Activated naive CD4-positive, alpha-beta T cell treated with anti-CD3 and anti-CD28 coated beads, Interleukin-2, amount 10 ng/mL, durations not matched to agents 7 days and 5 days (primary cell): ENCODE measurements around the gene TCHH.
A peak's percentile ranks its signal among the peaks of the same experiment; 100 is the strongest.

Experiments
- CTCF ChIA-PET: fragments of 350-600 bp; sonication (Branson Sonifier 250); formaldehyde crosslinking; loops from one replicate; lab custom pipeline; 2021; ENCODE audit warnings: antibody characterized with exemption; lab: Charles Lee
- DNase-seq: peaks from one replicate; pipeline ENCODE4 v3.0.0-alpha.2; 2020
- H3K27ac Mint-ChIP-seq: one replicate; pipeline ENCODE4 v1.8.0; 2021; ENCODE audit warnings: mild to moderate bottlenecking, moderate library complexity, mixed read lengths
- H3K27me3 Mint-ChIP-seq: one replicate; pipeline ENCODE4 v1.8.0; 2021; ENCODE audit warnings: mild to moderate bottlenecking, mixed read lengths
- H3K36me3 Mint-ChIP-seq: one replicate; pipeline ENCODE4 v1.8.0; 2021; ENCODE audit warnings: mixed read lengths
- H3K4me1 Mint-ChIP-seq: one replicate; pipeline ENCODE4 v1.8.0; 2021; ENCODE audit warnings: mixed read lengths
- H3K4me3 Mint-ChIP-seq: one replicate; pipeline ENCODE4 v1.8.0; 2021; ENCODE audit warnings: mild to moderate bottlenecking, moderate library complexity, mixed read lengths
- H3K9me3 Mint-ChIP-seq: one replicate; pipeline ENCODE4 v1.8.0; 2021; ENCODE audit warnings: mixed read lengths

Gene TCHH

GRCh38 chr1:152141971-152142584 is 26.8 kb upstream of the TCHH start:
- Mint-ChIP-seq H3K4me1 (no peaks in the 10 kb centered on the region), H3K27ac (no peak overlapping the region), H3K9me3 (peaks cover 3% of the 10 kb centered on the region), H3K36me3 (no peaks in the 10 kb centered on the region), H3K27me3 (peaks cover 9% of the 10 kb centered on the region), H3K4me3 (no peak overlapping the region)
- no peak for DNase-seq
- CTCF ChIA-PET = interaction anchor here (0.6 to 2.9 kb wide), 5 partner anchors 33 to 206 kb away, joined by 3 to 13 read pairs (median 3); no protein-coding TSS in a partner anchor

DNA sequence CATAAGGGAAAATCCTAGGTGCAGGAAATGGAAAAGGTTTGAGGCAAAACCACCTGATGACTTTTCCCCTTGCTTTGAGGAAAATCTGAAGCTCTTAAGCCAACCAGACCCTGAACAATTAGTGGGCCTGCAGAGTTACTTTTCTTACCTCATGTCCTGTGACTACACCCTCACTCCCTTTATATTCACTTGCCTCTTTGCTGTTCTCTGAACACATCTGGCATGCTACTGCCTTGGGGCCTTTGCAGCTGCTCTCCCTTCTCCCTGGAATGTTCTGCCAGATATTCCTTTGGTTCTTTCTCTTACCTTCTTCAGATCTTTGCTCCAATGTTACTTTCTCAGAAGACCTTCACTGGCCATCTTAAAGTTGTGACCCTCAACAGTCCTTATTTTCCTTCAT is 22.0 kb upstream of the TCHH start:
- Mint-ChIP-seq H3K4me1 (no peaks in the 10 kb centered on the region), H3K9me3 (no peaks in the 10 kb centered on the region), H3K4me3 (no peak overlapping the region), H3K27ac (no peak overlapping the region), H3K36me3 (no peaks in the 10 kb centered on the region), H3K27me3 (peaks cover 20% of the 10 kb centered on the region)
- DNase-seq = no peak
- CTCF ChIA-PET = interaction anchor here (1.8 to 2.0 kb wide), 2 partner anchors 48 to 84 kb away, joined by 6 to 8 read pairs; no protein-coding TSS in a partner anchor

GRCh38 chr1:152130186-152130585 is 14.9 kb upstream of the TCHH start:
- Mint-ChIP-seq H3K4me3 (no peak overlapping the region), H3K4me1 (peaks cover 5% of the 10 kb centered on the region), H3K36me3 (no peaks in the 10 kb centered on the region), H3K9me3 (no peaks in the 10 kb centered on the region), H3K27me3 (peaks cover 44% of the 10 kb centered on the region), H3K27ac (no peak overlapping the region)
- CTCF ChIA-PET = no interaction called here
- no peak for DNase-seq

DNA sequence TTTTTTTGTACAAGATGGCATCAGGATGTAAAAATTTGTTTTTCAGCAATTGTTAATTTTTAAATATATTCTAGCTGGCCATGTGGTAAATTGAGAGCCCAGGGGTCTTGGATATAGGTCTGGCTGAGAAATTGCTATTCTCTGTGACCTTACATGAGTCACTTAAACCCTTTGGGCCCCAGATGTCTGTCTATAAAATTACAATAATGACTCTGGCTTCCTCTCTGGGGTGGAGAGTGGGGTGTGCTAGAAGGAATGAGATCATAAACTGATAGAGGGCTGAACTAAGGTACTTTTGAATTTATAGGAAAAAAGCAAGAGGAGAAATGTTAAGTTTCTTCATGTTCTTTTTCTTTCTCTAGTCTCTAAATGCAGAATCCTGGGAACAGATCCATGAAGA is 12.4 kb upstream of the TCHH start:
- Mint-ChIP-seq H3K36me3 (no peaks in the 10 kb centered on the region), H3K9me3 (no peaks in the 10 kb centered on the region), H3K27me3 (peaks cover 57% of the 10 kb centered on the region), H3K4me3 (no peak overlapping the region), H3K4me1 (peaks cover 5% of the 10 kb centered on the region), H3K27ac (no peak overlapping the region)
- CTCF ChIA-PET = no interaction called here
- DNase-seq = no peak

- CTCF ChIA-PET = no interaction called here
- peaks cover 58% of the 10 kb centered on the region for H3K27me3 Mint-ChIP-seq
Observed at GRCh38 chr1:152125834-152126443, 10.7 kb upstream of the TCHH start.

DNA sequence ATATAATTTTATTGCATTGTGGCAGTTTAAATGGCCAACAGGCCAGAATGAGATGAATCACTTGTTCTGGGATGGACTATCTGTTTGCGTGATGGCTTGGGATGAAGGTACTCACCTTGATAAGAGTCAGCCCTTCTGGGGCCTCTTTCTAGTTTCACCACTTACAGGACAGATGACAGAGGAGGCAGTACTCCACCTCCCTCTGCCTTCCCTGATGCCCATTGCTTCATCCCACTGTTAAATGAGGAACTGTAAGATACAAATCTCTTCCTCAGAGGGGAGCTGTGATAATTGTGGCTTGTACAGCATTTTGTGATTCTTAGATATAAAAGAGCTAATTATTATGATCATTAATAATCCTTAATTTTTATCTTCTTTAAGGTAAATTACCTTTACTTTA is 3.7 kb upstream of the TCHH start:
- H3K36me3 Mint-ChIP-seq = no peaks in the 10 kb centered on the region
- CTCF ChIA-PET = no interaction called here
- no peak overlapping the region for H3K4me3 Mint-ChIP-seq
- DNase-seq = no peak
- H3K27me3 Mint-ChIP-seq = peaks cover 58% of the 10 kb centered on the region
- no peak overlapping the region for H3K27ac Mint-ChIP-seq
- H3K9me3 Mint-ChIP-seq = no peaks in the 10 kb centered on the region
- H3K4me1 Mint-ChIP-seq = no peaks in the 10 kb centered on the region

More at GRCh38 chr1:152125834-152126443, 10.7 kb upstream of the TCHH start:
- H3K27ac Mint-ChIP-seq = no peak overlapping the region
- H3K9me3 Mint-ChIP-seq = no peaks in the 10 kb centered on the region
- no peak overlapping the region for H3K4me3 Mint-ChIP-seq
- H3K4me1 Mint-ChIP-seq = peaks cover 5% of the 10 kb centered on the region
- no peak for DNase-seq
- H3K36me3 Mint-ChIP-seq = no peaks in the 10 kb centered on the region

GRCh38 chr1:152112885-152113432 is 2.3 kb downstream of the TCHH start:
- Mint-ChIP-seq H3K27me3 (peaks cover 35% of the 10 kb centered on the region), H3K4me3 (no peak overlapping the region), H3K27ac (no peak overlapping the region), H3K36me3 (no peaks in the 10 kb centered on the region), H3K9me3 (peaks cover 7% of the 10 kb centered on the region), H3K4me1 (peaks cover 4% of the 10 kb centered on the region)
- CTCF ChIA-PET = interaction anchor here (1.7 to 6.4 kb wide), 3 partner anchors 60 to 76 kb away, joined by 4 to 46 read pairs (median 19); no protein-coding TSS in a partner anchor
- DNase-seq = no peak

- no peak overlapping the region for H3K4me3 Mint-ChIP-seq
- no peak overlapping the region for H3K27ac Mint-ChIP-seq
- CTCF ChIA-PET = interaction anchor here (1.0 to 6.4 kb wide), 5 partner anchors 55 to 77 kb away, joined by 3 to 46 read pairs (median 3); no protein-coding TSS in a partner anchor
- peaks cover 34% of the 10 kb centered on the region for H3K27me3 Mint-ChIP-seq
- H3K9me3 Mint-ChIP-seq = peaks cover 7% of the 10 kb centered on the region
- peaks cover 3% of the 10 kb centered on the region for H3K36me3 Mint-ChIP-seq
- DNase-seq = peak; percentile 32
- H3K4me1 Mint-ChIP-seq = peaks cover 5% of the 10 kb centered on the region
Observed at GRCh38 chr1:152112101-152112884, 3.0 kb downstream of the TCHH start.

DNA sequence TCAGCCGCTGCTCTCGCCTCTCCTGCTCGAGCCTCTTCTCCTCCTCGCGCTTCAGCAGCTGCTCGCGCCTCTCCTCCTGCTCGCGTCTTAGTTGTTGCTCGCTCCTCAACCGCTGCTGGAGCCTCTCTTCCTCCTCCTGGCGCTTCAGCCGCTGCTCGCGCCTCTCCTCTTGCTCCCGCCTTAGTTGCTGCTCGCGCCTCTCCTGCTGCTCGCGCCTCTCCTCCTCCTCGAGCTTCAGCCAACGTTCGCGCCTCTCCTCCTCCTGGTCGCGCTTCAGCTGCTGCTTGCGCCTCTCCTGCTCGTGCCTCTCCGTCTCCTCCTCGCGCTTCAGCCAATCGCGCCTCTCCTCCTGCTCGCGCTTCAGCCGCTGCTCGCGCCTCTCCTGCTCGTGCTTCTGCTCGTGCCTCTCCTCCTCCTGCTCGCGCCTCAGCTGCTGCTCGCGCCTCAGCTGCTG is 3.7 kb downstream of the TCHH start:
- Mint-ChIP-seq H3K27me3 (peaks cover 26% of the 10 kb centered on the region), H3K27ac (no peak overlapping the region), H3K4me3 (no peak overlapping the region), H3K9me3 (peaks cover 7% of the 10 kb centered on the region), H3K36me3 (peaks cover 3% of the 10 kb centered on the region), H3K4me1 (peaks cover 5% of the 10 kb centered on the region)
- CTCF ChIA-PET = interaction anchor here (1.0 to 6.4 kb wide), 6 partner anchors 56 to 77 kb away, joined by 3 to 46 read pairs (median 6); no protein-coding TSS in a partner anchor
- DNase-seq = peak; percentile 49

GRCh38 chr1:152110860-152111514 is 4.3 kb downstream of the TCHH start:
- Mint-ChIP-seq H3K4me1 (peaks cover 5% of the 10 kb centered on the region), H3K36me3 (peaks cover 3% of the 10 kb centered on the region), H3K27ac (no peak overlapping the region), H3K9me3 (peaks cover 7% of the 10 kb centered on the region), H3K4me3 (no peak overlapping the region), H3K27me3 (peaks cover 23% of the 10 kb centered on the region)
- peak; percentile 52 for DNase-seq
- CTCF ChIA-PET = interaction anchor here (0.7 to 6.4 kb wide), 5 partner anchors 38 to 78 kb away, joined by 3 to 46 read pairs (median 8); no protein-coding TSS in a partner anchor

- Mint-ChIP-seq H3K9me3 (peaks cover 7% of the 10 kb centered on the region), H3K27ac (no peak overlapping the region), H3K4me1 (peaks cover 5% of the 10 kb centered on the region), H3K4me3 (no peak overlapping the region), H3K36me3 (peaks cover 3% of the 10 kb centered on the region), H3K27me3 (peaks cover 22% of the 10 kb centered on the region)
- CTCF ChIA-PET = interaction anchor here (0.6 to 6.4 kb wide), 6 partner anchors 39 to 348 kb away, joined by 3 to 46 read pairs (median 6); no protein-coding TSS in a partner anchor
- DNase-seq = peak; percentile 42
Observed at GRCh38 chr1:152110365-152110859, 4.8 kb downstream of the TCHH start.

- Mint-ChIP-seq H3K36me3 (peaks cover 3% of the 10 kb centered on the region), H3K27ac (no peak overlapping the region), H3K4me1 (peaks cover 5% of the 10 kb centered on the region), H3K27me3 (peaks cover 22% of the 10 kb centered on the region), H3K9me3 (peaks cover 7% of the 10 kb centered on the region), H3K4me3 (no peak overlapping the region)
- CTCF ChIA-PET = interaction anchor here (0.6 to 6.4 kb wide), 5 partner anchors 57 to 348 kb away, joined by 3 to 46 read pairs (median 8); no protein-coding TSS in a partner anchor
- DNase-seq = no peak
Observed at GRCh38 chr1:152109998-152110294, 5.3 kb downstream of the TCHH start.

- Mint-ChIP-seq H3K4me3 (no peak overlapping the region), H3K4me1 (peaks cover 5% of the 10 kb centered on the region), H3K9me3 (peaks cover 7% of the 10 kb centered on the region), H3K27me3 (peaks cover 19% of the 10 kb centered on the region), H3K36me3 (peaks cover 3% of the 10 kb centered on the region), H3K27ac (no peak overlapping the region)
- DNase-seq = no peak
- CTCF ChIA-PET = interaction anchor here (0.6 to 6.4 kb wide), 5 partner anchors 32 to 349 kb away, joined by 3 to 46 read pairs (median 8); no protein-coding TSS in a partner anchor
Observed at GRCh38 chr1:152109231-152109997, 5.8 kb downstream of the TCHH start.
